GM11168 (cell line): ENCODE data around the gene RTKN.

Experiments used
- in situ Hi-C: fragments of 300-500 bp; cut with MboI; formaldehyde crosslinking; loops from one replicate; pipeline ENCODE4 v1.12.0; 2022; ENCODE audit warnings: low sequenced_read_pairs; ENCODE audit not compliant: unreplicated experiment

The RTKN gene

DNA sequence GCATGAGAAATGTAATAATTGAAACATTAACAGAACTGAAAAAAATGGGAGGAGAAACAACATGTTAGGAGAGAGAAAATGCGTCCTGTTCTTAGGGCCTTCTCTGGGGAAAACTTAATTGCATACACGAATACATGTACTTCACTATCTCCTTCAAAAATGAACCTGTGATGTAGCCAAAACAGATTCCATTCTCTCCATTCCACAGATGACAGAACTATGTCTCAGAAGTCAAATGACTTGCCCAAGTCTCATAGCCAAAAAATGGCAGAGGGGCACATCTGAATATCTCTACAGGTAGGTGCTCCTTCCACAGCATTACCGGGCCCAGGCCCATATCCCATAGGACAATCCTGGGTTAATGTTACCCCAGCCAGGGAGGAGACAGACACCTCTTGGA is 57.7 kb downstream of the RTKN start:
- in situ Hi-C loops, result no loop called here

GRCh38 chr2:74383254-74383653 is 58.5 kb downstream of the RTKN start:
- in situ Hi-C loops, result no loop called here

- in situ Hi-C loops, result no loop called here
These were observed 60.0 kb downstream of the RTKN start for GRCh38 chr2:74381751-74382150.

GRCh38 chr2:74379851-74380789 is 61.6 kb downstream of the RTKN start, which contains the start of gene DCTN1:
TSS of gene DCTN1 (minus strand) at chr2:74380311. CDS start at chr2:74380037, 274 bp downstream.
- in situ Hi-C loops, result no loop called here

DNA sequence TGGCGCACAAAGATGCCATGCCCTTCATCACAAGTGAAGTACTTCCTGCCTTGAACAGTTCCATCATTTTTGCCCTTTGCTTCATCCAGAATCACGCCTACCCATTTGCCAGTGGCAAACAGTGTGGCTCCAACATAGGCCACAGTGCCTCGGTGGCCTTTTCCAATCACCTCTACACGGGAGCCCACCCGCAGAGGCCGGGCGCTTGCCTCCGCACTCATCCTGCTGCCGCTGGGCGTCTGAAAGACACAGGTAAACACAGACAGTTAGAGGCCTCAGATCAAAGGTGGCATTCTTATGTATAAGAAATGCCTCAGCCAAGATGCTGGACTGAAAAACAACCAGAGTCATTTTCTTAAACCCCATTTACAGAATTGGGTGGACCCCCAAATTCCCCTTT is 63.7 kb downstream of the RTKN start:
- in situ Hi-C loops, result no loop called here

DNA sequence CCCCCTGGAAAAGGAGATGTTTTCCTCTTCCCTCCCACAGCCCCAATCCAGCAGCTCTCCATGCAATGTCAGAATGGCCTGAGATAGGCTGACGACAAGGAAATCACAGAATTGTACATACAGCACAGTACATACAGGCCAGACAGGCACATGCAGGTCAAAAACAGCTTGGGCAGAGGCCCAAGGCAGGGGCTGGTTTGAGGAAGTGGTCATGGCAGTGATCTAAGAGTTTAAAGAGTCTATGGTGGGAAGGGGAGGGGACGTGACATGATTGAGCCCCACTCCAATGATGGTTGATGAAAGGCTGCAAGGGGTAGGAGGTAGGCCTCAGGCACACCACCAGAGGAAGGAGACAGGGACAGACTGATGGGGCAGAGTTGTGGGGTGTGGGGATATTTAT is 65.9 kb downstream of the RTKN start:
- in situ Hi-C loops, result no loop called here
